MM.1S (cell line): ENCODE data around the gene PDE4DIP.
"Not testable (repeated sequence)": the region's sequence is repeated elsewhere in the genome, so short reads cannot be mapped to it uniquely, and the experiment has no call there.

Source experiments
- CTCF ChIP-seq: fragments of 300-600 bp; sonication (generic); IDR thresholded peaks from 2 replicates; pipeline ENCODE4 v1.5.1; 2016; ENCODE audit warnings: antibody characterized with exemption, low read length, mixed read lengths
- EZH2 ChIP-seq: fragments of 300-600 bp; sonication (generic); optimal IDR thresholded peaks from 2 replicates; pipeline ENCODE3; 2017; ENCODE audit warnings: low read depth, mild to moderate bottlenecking, antibody characterized with exemption, low read length, mixed read lengths
- EZH2phosphoT487 ChIP-seq: fragments of 300-600 bp; sonication (generic); IDR thresholded peaks from 2 replicates; pipeline ENCODE4 v1.6.1; 2018; ENCODE audit warnings: antibody characterized with exemption, low read length

GRCh38 chr1:148851684-148852083, 7.5 kb downstream of the PDE4DIP start:
- TF ChIP-seq CTCF, EZH2, EZH2phosphoT487: not testable (repeated sequence)
